Endothelial cell (in vitro differentiated cells): ENCODE results near the gene TBC1D16. TPM values are rescaled to one million over a fixed set of nuclear protein-coding genes. Genes with fewer than 3 reads are reported as not detected.

Experiments used
- DNase-seq: peaks from one replicate; pipeline ENCODE4 v3.0.0; 2021; ENCODE audit warnings: low spot score
- H3K27ac Mint-ChIP-seq: one replicate; pipeline ENCODE4 v1.8.0; 2021; ENCODE audit warnings: mixed read lengths, inconsistent platforms; ENCODE audit not compliant: unreplicated experiment
- H3K27me3 Mint-ChIP-seq: one replicate; pipeline ENCODE4 v1.8.0; 2021; ENCODE audit warnings: mild to moderate bottlenecking, moderate library complexity, mixed read lengths, inconsistent platforms; ENCODE audit not compliant: unreplicated experiment
- H3K36me3 Mint-ChIP-seq: one replicate; pipeline ENCODE4 v1.8.0; 2021; ENCODE audit warnings: mild to moderate bottlenecking, low read depth, mixed read lengths, inconsistent platforms; ENCODE audit not compliant: unreplicated experiment
- H3K4me1 Mint-ChIP-seq: one replicate; pipeline ENCODE4 v1.8.0; 2021; ENCODE audit warnings: mild to moderate bottlenecking, mixed read lengths, inconsistent platforms; ENCODE audit not compliant: unreplicated experiment
- H3K4me3 Mint-ChIP-seq: one replicate; pipeline ENCODE4 v1.8.0; 2021; ENCODE audit warnings: mild to moderate bottlenecking, mixed read lengths, inconsistent platforms; ENCODE audit not compliant: unreplicated experiment
- H3K9me3 Mint-ChIP-seq: one replicate; pipeline ENCODE4 v1.8.0; 2021; ENCODE audit warnings: mixed read lengths, inconsistent platforms; ENCODE audit not compliant: unreplicated experiment
- total RNA-seq: library from RNA; stranded (reverse); fragmentation: NEBNext Ultra II Directional; extraction: Animal tissue kit (Norgen Biotek cat#: 25700); gene quantifications from one replicate; pipeline ENCODE4 v1.2.1, GENCODE V29; 2021; ENCODE audit not compliant: unreplicated experiment
- TF ChIP-seq, protein P1 (sequence below): fragments of 200-600 bp; sonication (generic); IDR thresholded peaks from one replicate; pipeline ENCODE4 v1.5.0; 2021; ENCODE audit warnings: antibody characterized with exemption; ENCODE audit not compliant: unreplicated experiment

TBC1D16 gene
- total RNA-seq, 1 donor from 2014 or later: 126 TPM

DNA sequence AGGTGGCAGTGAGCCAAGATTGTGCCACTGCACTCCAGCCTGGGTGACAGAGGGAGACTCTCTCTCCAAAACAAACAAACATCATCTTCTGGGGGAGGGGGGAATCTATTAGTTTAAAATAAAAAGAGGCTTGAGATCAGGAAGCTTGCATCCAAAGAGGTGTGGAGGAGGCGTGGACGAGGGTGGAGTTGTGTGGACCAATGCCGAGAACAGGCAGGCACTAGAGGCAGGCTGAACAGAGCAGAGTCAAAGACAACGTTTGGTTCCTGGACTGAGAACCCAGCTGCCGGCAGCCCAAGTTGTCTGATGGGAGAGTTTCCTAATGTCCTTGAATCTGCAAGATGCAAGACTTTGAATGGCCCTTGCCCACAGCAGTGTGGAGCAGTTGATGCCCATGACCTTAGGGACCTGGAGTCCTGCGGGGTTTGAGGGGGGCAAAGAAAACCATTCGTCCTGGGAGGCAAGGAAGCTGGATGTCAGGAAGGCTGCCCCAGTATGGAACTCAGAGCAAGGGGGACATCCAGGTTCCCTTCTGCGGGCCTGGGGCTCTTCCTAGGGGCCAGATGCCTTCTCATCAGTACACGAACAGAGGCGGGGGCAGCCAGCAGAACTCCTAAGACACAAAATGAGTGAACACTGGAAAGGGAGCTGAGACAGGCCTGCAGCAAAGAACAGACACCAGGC lies 9.2 kb downstream of the TBC1D16 start:
- Mint-ChIP-seq H3K4me3 (peak overlapping the region; percentile 29), H3K27me3 (peaks cover 10% of the 10 kb centered on the region)

DNA sequence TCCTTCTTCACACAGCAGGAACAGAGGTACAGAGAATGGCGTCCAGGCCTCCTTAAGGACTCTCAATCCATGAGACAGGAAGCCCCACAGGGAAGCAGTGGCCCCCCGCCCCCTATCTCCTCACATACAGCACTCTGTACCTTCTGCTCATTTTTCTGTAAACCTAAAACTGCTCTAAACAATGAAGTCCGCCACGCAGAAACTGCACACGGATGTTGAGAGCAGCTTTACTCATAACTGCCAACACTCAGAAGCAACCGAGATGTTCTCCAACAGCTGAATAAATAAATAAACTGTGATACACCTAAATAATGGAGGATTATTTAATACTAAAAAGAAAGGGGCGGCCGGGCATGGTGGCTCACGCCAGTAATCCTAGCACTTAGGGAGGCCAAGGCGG lies 9.9 kb downstream of the TBC1D16 start:
- TF ChIP-seq, protein P1, sequence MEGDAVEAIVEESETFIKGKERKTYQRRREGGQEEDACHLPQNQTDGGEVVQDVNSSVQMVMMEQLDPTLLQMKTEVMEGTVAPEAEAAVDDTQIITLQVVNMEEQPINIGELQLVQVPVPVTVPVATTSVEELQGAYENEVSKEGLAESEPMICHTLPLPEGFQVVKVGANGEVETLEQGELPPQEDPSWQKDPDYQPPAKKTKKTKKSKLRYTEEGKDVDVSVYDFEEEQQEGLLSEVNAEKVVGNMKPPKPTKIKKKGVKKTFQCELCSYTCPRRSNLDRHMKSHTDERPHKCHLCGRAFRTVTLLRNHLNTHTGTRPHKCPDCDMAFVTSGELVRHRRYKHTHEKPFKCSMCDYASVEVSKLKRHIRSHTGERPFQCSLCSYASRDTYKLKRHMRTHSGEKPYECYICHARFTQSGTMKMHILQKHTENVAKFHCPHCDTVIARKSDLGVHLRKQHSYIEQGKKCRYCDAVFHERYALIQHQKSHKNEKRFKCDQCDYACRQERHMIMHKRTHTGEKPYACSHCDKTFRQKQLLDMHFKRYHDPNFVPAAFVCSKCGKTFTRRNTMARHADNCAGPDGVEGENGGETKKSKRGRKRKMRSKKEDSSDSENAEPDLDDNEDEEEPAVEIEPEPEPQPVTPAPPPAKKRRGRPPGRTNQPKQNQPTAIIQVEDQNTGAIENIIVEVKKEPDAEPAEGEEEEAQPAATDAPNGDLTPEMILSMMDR: no peak
- peak overlapping the region; percentile 31 for H3K27ac Mint-ChIP-seq
- peaks cover 32% of the 10 kb centered on the region for H3K4me1 Mint-ChIP-seq
- peaks cover 10% of the 10 kb centered on the region for H3K27me3 Mint-ChIP-seq
- DNase-seq: no peak
- H3K36me3 Mint-ChIP-seq: peaks cover 13% of the 10 kb centered on the region
- H3K9me3 Mint-ChIP-seq: no peaks in the 10 kb centered on the region
- no peak overlapping the region for H3K4me3 Mint-ChIP-seq

More for the DNA sequence above, 9.2 kb downstream of the TBC1D16 start:
- Mint-ChIP-seq H3K27ac (no peak overlapping the region), H3K4me1 (peaks cover 39% of the 10 kb centered on the region), H3K9me3 (no peaks in the 10 kb centered on the region), H3K36me3 (peaks cover 12% of the 10 kb centered on the region)
- TF ChIP-seq, protein P1: no peak
- no peak for DNase-seq

DNA sequence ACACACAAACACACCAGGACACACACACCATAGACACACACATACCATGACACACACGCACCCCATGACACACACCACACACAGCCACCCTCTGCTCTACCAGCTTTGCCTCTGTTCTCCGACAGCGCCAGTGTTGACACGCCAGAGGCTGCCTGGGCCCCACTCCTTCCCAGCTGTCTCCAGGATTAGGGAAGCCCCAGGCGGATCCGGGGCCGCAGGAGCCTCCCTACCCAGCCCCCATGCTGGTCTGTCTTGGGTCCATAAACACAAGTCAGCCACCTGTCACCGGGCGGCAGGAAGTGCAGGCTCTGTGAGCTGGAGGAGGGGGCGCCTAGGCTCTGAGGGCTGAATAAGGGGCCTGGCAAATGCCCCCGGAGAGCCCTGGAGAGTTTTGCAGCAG lies 10.5 kb downstream of the TBC1D16 start:
- peaks cover 9% of the 10 kb centered on the region for H3K27me3 Mint-ChIP-seq
- peaks cover 12% of the 10 kb centered on the region for H3K36me3 Mint-ChIP-seq
- TF ChIP-seq, protein P1: no peak
- H3K9me3 Mint-ChIP-seq: no peaks in the 10 kb centered on the region
- no peak overlapping the region for H3K4me3 Mint-ChIP-seq
- no peak for DNase-seq
- peaks cover 31% of the 10 kb centered on the region for H3K4me1 Mint-ChIP-seq
- H3K27ac Mint-ChIP-seq: no peak overlapping the region

DNA sequence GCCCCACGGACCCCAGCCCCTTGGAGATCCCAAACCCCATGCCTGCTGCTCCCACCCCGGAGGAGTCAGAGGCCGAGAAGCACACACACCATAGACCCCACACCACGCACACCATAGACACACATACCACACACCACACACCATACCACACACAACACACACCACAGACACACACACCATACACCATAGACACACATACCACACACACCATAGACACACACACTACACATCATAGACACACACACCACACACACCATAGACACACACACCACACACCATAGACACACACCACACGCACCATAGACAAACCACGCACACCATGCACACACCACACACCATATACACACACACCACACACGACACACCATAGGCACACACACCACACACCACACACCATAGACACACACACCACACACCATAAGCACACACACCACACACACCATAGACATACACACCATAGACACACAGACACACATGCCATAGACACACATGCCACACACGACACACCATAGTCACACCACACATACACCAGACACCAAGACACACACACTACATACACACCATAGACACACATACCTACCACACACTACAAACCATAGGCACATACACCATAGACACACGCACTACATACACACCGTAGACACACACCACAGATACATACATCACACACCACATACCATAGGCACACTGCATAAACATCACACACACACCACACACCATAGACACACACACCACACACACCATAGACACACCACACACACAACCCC lies 11.3 kb downstream of the TBC1D16 start:
- H3K27me3 Mint-ChIP-seq: peaks cover 5% of the 10 kb centered on the region
- H3K27ac Mint-ChIP-seq: no peak overlapping the region
- H3K36me3 Mint-ChIP-seq: peaks cover 5% of the 10 kb centered on the region

More for the DNA sequence above, 11.3 kb downstream of the TBC1D16 start:
- H3K9me3 Mint-ChIP-seq: no peaks in the 10 kb centered on the region
- H3K4me1 Mint-ChIP-seq: peaks cover 28% of the 10 kb centered on the region
- TF ChIP-seq, protein P1: no peak
- H3K4me3 Mint-ChIP-seq: no peak overlapping the region
- no peak for DNase-seq
